HEK293 (cell line): ENCODE measurements around the gene PBX2.

ENCODE experiments used
- BCL11A ChIP-seq: fragments of 450-650 bp; formaldehyde crosslinking; IDR thresholded peaks from 2 replicates; pipeline ENCODE4 v1.5.1; 2016; ENCODE audit warnings: low read depth, missing biosample characterization, missing genetic modification characterization
- GLIS2 ChIP-seq: fragments of 450-650 bp; formaldehyde crosslinking; IDR thresholded peaks from 2 replicates; pipeline ENCODE4 v1.5.1; 2016; ENCODE audit warnings: missing biosample characterization, missing genetic modification characterization
- KLF9 ChIP-seq: fragments of 450-650 bp; formaldehyde crosslinking; IDR thresholded peaks from 2 replicates; pipeline ENCODE4 v1.5.1; 2016; ENCODE audit warnings: missing biosample characterization, missing genetic modification characterization, low read depth
- MEIS1 ChIP-seq: sonication (generic); formaldehyde crosslinking; IDR thresholded peaks from 2 replicates; pipeline ENCODE4 v1.8.1; 2022; ENCODE audit warnings: missing genetic modification reagents, mild to moderate bottlenecking, borderline replicate concordance
- PRDM10 ChIP-seq: fragments of 450-650 bp; formaldehyde crosslinking; IDR thresholded peaks from 2 replicates; pipeline ENCODE4 v1.5.1; 2016; ENCODE audit warnings: missing biosample characterization, missing genetic modification characterization
- PRDM4 ChIP-seq: fragments of 450-650 bp; formaldehyde crosslinking; IDR thresholded peaks from 2 replicates; pipeline ENCODE4 v1.5.1; 2017; ENCODE audit warnings: missing biosample characterization, missing genetic modification characterization
- REST ChIP-seq: fragments of 450-650 bp; formaldehyde crosslinking; IDR thresholded peaks from 2 replicates; pipeline ENCODE4 v1.5.1; 2016; ENCODE audit warnings: missing biosample characterization, missing genetic modification characterization
- WT1 ChIP-seq: fragments of 450-650 bp; formaldehyde crosslinking; IDR thresholded peaks from 2 replicates; pipeline ENCODE4 v1.5.1; 2016; ENCODE audit warnings: missing biosample characterization, missing genetic modification characterization
- YY1 ChIP-seq: fragments of 450-650 bp; formaldehyde crosslinking; IDR thresholded peaks from 2 replicates; pipeline ENCODE4 v1.5.1; 2018; ENCODE audit warnings: missing biosample characterization, missing genetic modification characterization
- ZBTB10 ChIP-seq: fragments of 450-650 bp; formaldehyde crosslinking; IDR thresholded peaks from 2 replicates; pipeline ENCODE4 v1.5.1; 2016; ENCODE audit warnings: missing biosample characterization, missing genetic modification characterization
- ZFP41 ChIP-seq: fragments of 450-650 bp; formaldehyde crosslinking; IDR thresholded peaks from 2 replicates; pipeline ENCODE4 v1.5.1; 2016; ENCODE audit warnings: missing biosample characterization, missing genetic modification characterization, borderline replicate concordance
- ZFP69B ChIP-seq: fragments of 450-650 bp; formaldehyde crosslinking; IDR thresholded peaks from 2 replicates; pipeline ENCODE4 v1.5.1; 2016; ENCODE audit warnings: missing biosample characterization, missing genetic modification characterization
- ZNF10 ChIP-seq: fragments of 450-650 bp; formaldehyde crosslinking; IDR thresholded peaks from 2 replicates; pipeline ENCODE4 v1.5.1; 2017; ENCODE audit warnings: missing biosample characterization, missing genetic modification characterization
- ZNF138 ChIP-seq: fragments of 450-650 bp; formaldehyde crosslinking; IDR thresholded peaks from 2 replicates; pipeline ENCODE4 v1.5.1; 2016; ENCODE audit warnings: missing biosample characterization, missing genetic modification characterization, borderline replicate concordance
- ZNF335 ChIP-seq: fragments of 450-650 bp; formaldehyde crosslinking; conservative IDR thresholded peaks from 2 replicates; pipeline ENCODE4 v1.5.1; 2016; ENCODE audit warnings: missing biosample characterization, missing genetic modification characterization
- ZNF394 ChIP-seq: fragments of 450-650 bp; formaldehyde crosslinking; IDR thresholded peaks from 2 replicates; pipeline ENCODE4 v1.5.1; 2016; ENCODE audit warnings: missing biosample characterization, missing genetic modification characterization, mild to moderate bottlenecking, moderate library complexity, borderline replicate concordance
- ZNF416 ChIP-seq: fragments of 450-650 bp; formaldehyde crosslinking; IDR thresholded peaks from 2 replicates; pipeline ENCODE4 v1.5.1; 2016; ENCODE audit warnings: missing biosample characterization, missing genetic modification characterization
- ZNF548 ChIP-seq: fragments of 450-650 bp; formaldehyde crosslinking; IDR thresholded peaks from 2 replicates; pipeline ENCODE4 v1.5.1; 2016; ENCODE audit warnings: missing biosample characterization, missing genetic modification characterization
- ZNF560 ChIP-seq: fragments of 450-650 bp; formaldehyde crosslinking; IDR thresholded peaks from 2 replicates; pipeline ENCODE4 v1.5.1; 2017; ENCODE audit warnings: missing biosample characterization, missing genetic modification characterization, borderline replicate concordance
- ZNF580 ChIP-seq: fragments of 450-650 bp; formaldehyde crosslinking; IDR thresholded peaks from 2 replicates; pipeline ENCODE4 v1.5.1; 2016; ENCODE audit warnings: missing biosample characterization, missing genetic modification characterization
- ZNF623 ChIP-seq: fragments of 450-650 bp; formaldehyde crosslinking; IDR thresholded peaks from 2 replicates; pipeline ENCODE4 v1.5.1; 2016; ENCODE audit warnings: missing biosample characterization, missing genetic modification characterization
- ZNF626 ChIP-seq: fragments of 450-650 bp; sonication (Bioruptor Pico); formaldehyde crosslinking; IDR thresholded peaks from 2 replicates; pipeline ENCODE4 v1.5.1; 2018; ENCODE audit warnings: missing biosample characterization, missing genetic modification characterization, inconsistent platforms
- ZNF660 ChIP-seq: fragments of 450-650 bp; IDR thresholded peaks from 2 replicates; pipeline ENCODE4 v1.5.1; 2018; ENCODE audit warnings: missing biosample characterization, mild to moderate bottlenecking, missing genetic modification characterization
- ZNF701 ChIP-seq: fragments of 450-650 bp; formaldehyde crosslinking; IDR thresholded peaks from 2 replicates; pipeline ENCODE4 v1.5.1; 2016; ENCODE audit warnings: missing biosample characterization, missing genetic modification characterization
- ZNF843 ChIP-seq: fragments of 450-650 bp; formaldehyde crosslinking; IDR thresholded peaks from 2 replicates; pipeline ENCODE4 v1.5.1; 2016; ENCODE audit warnings: missing biosample characterization, missing genetic modification characterization

Gene PBX2

GRCh38 chr6:32194825-32195651, 5.0 kb upstream of the PBX2 start (continued):
- TF ChIP-seq ZFP41 (tag by site-specific recombination) (no peak), ZNF138 (tag by site-specific recombination) (no peak), ZNF10 (tag by site-specific recombination) (no peak), ZNF626 (tag by site-specific recombination) (no peak), ZNF560 (tag by site-specific recombination) (no peak), ZNF335 (tag by site-specific recombination) (no peak; the same call in none of the 2 replicates), ZNF580 (tag by site-specific recombination) (0 out of 2 replicates have a peak, but pooled peaks have one; percentile 21), BCL11A (tag by site-specific recombination) (no peak), ZNF843 (no peak), PRDM4 (tag by site-specific recombination) (no peak), ZNF416 (tag by site-specific recombination) (no peak), MEIS1 (CRISPR knock-in tag) (no peak), ZBTB10 (peak; percentile 86), ZNF548 (tag by site-specific recombination) (no peak), ZNF701 (no peak), ZNF660 (tag by site-specific recombination) (peak; percentile 38; the same call in 1 of the 2 replicates), ZNF623 (tag by site-specific recombination) (no peak), GLIS2 (tag by site-specific recombination) (no peak), YY1 (0 out of 2 replicates have a peak, but pooled peaks have one; percentile 46), ZFP69B (peak; percentile 61; the same call in 1 of the 2 replicates), KLF9 (no peak), ZNF394 (tag by site-specific recombination) (peak; percentile 77), PRDM10 (tag by site-specific recombination) (peak; percentile 34; the same call in 1 of the 2 replicates), REST (tag by site-specific recombination) (no peak), WT1 (tag by site-specific recombination) (no peak)
